Measurements from ENCODE around the gene CAPS. TPM values are rescaled to one million over a fixed set of nuclear protein-coding genes. Genes with fewer than 3 reads are reported as not detected.

The CAPS gene
- polyA plus RNA-seq, 2 donors, result 8.0 to 18.7 TPM

DNA sequence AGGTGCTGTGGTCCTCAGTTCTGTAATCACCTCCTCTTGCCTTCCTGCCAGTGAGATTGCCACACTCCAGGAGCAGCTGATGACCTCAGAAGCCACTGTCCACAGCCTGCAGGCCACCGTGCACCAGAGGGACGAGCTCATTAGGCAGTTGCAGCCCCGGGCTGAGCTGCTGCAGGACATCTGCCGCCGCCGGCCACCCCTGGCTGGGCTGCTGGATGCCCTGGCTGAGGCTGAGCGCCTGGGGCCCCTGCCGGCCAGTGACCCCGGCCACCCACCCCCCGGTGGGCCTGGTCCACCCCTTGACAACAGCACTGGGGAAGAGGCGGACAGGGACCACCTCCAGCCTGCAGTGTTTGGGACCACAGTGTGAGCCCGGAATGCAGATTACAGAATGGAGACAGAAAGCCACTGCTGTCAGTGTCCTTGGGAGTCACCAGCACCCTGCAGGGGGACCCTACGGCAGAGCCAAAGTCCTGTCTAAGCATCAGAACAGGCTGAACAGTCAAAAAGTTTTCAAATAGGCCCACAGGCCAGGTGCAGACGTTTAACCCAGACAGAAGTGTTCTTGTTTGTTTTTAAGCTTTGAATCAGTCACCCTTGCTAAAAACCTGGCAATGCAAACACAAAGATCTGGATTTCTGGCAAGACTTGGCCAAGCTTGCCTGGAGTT lies 5.1 kb upstream of the CAPS start:
- Histone ChIP-seq H3K36me3 (ENCODE audit: control insufficient read depth in 2 of 2, insufficient read depth in 2 of 2, low read length in 1 of 2) (peaks cover 3 to 8% of the 10 kb centered on the region in 2 donors), H3K27me3 (ENCODE audit: control insufficient read depth in 1 of 2, insufficient read depth in 2 of 2, low read length in 2 of 2) (no peaks in the 10 kb centered on the region), H3K9me3 (ENCODE audit: control insufficient read depth in 2 of 2, insufficient read depth in 1 of 2, low read depth in 1 of 2, low read length in 1 of 2) (no peaks in the 10 kb centered on the region), H3K4me1 (ENCODE audit: control insufficient read depth in 2 of 2, insufficient read depth in 2 of 2, low read length in 1 of 2) (peaks cover 2 to 4% of the 10 kb centered on the region in 2 donors), H3K27ac (ENCODE audit: low read depth in 2 of 2, low read length in 1 of 2) (no peak overlapping the region), H3K4me3 (ENCODE audit: low read depth in 1 of 2, low read length in 2 of 2) (no peak overlapping the region)
- 66 to 74% methylated on average over 14 of the region's 14 CpGs for WGBS, 2 donors

DNA sequence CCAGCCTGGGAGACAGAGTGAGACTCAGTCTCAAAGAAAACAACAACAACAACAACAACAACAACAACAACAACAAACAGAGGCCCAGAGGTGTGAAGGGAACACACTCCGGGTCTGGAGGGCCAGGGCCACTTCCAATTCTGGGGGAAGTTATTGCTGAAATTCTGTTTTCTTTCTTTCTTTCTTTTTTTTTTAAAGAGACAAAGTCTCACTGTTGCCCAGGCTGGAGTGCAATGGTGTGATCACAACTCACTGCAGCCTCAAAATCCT lies 3.5 kb upstream of the CAPS start:
- no peaks in the 10 kb centered on the region for H3K9me3 ChIP-seq (ENCODE audit: control insufficient read depth in 2 of 2, insufficient read depth in 1 of 2, low read depth in 1 of 2, low read length in 1 of 2)
- H3K27ac ChIP-seq (ENCODE audit: low read depth in 2 of 2, low read length in 1 of 2), result no peak overlapping the region
- H3K36me3 ChIP-seq (ENCODE audit: control insufficient read depth in 2 of 2, insufficient read depth in 2 of 2, low read length in 1 of 2), result peaks cover 3 to 17% of the 10 kb centered on the region in 2 donors
- peaks cover 8 to 17% of the 10 kb centered on the region in 2 donors for H3K4me1 ChIP-seq (ENCODE audit: control insufficient read depth in 2 of 2, insufficient read depth in 2 of 2, low read length in 1 of 2)
- H3K4me3 ChIP-seq (ENCODE audit: low read depth in 1 of 2, low read length in 2 of 2), result no peak overlapping the region
- WGBS, 2 donors, result 89 to 100% methylated on average over 1 of the region's 1 CpG
- no peaks in the 10 kb centered on the region for H3K27me3 ChIP-seq (ENCODE audit: control insufficient read depth in 1 of 2, insufficient read depth in 2 of 2, low read length in 2 of 2)

DNA sequence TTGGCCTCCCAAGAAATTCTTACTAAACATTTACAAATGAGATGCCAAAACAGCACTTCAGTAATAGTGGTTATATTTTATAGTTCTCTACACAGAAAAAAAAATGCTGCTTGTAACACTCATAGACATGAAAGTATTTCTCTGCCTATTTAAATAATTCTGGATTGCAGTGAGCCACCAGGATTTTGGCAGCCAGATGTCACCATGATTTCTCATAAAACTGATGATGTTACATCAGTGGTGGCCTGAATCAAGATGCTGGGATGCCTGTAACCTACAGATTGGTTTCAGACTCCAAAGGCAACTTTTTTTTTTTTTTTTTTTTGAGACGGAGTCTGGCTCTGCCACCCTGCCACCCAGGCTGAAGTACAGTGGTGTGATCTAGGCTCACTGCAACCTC lies 2.7 kb upstream of the CAPS start:
- 69 to 91% methylated on average over 1 of the region's 1 CpG for WGBS, 2 donors
- Histone ChIP-seq H3K4me1 (ENCODE audit: control insufficient read depth in 2 of 2, insufficient read depth in 2 of 2, low read length in 1 of 2) (peaks cover 8 to 19% of the 10 kb centered on the region in 2 donors), H3K9me3 (ENCODE audit: control insufficient read depth in 2 of 2, insufficient read depth in 1 of 2, low read depth in 1 of 2, low read length in 1 of 2) (no peaks in the 10 kb centered on the region), H3K27ac (ENCODE audit: low read depth in 2 of 2, low read length in 1 of 2) (no peak overlapping the region), H3K36me3 (ENCODE audit: control insufficient read depth in 2 of 2, insufficient read depth in 2 of 2, low read length in 1 of 2) (peaks cover 9 to 22% of the 10 kb centered on the region in 2 donors), H3K27me3 (ENCODE audit: control insufficient read depth in 1 of 2, insufficient read depth in 2 of 2, low read length in 2 of 2) (no peaks in the 10 kb centered on the region), H3K4me3 (ENCODE audit: low read depth in 1 of 2, low read length in 2 of 2) (no peak overlapping the region)

DNA sequence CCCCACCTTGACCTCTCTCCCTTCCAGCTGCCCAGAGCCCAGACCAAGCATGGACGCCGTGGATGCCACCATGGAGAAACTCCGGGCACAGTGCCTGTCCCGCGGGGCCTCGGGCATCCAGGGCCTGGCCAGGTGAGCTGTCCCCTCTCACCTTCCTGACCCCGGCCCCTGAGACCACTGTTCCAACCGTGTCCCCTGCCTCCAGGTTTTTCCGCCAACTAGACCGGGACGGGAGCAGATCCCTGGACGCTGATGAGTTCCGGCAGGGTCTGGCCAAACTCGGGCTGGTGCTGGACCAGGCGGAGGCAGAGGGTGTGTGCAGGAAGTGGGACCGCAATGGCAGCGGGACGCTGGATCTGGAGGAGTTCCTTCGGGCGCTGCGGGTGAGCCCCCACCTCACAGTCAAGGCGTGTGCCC lies 312 bp downstream of the CAPS start:
- no peak overlapping the region for H3K4me3 ChIP-seq (ENCODE audit: low read depth in 1 of 2, low read length in 2 of 2)
- peak overlapping the region in 1 of 2 donors; percentile 22 for H3K27ac ChIP-seq (ENCODE audit: low read depth in 2 of 2, low read length in 1 of 2)
- WGBS, 2 donors, result 63% methylated on average over 22 of the region's 22 CpGs
- no peaks in the 10 kb centered on the region for H3K9me3 ChIP-seq (ENCODE audit: control insufficient read depth in 2 of 2, insufficient read depth in 1 of 2, low read depth in 1 of 2, low read length in 1 of 2)
- no peaks in the 10 kb centered on the region for H3K27me3 ChIP-seq (ENCODE audit: control insufficient read depth in 1 of 2, insufficient read depth in 2 of 2, low read length in 2 of 2)
- peaks cover 8 to 19% of the 10 kb centered on the region in 2 donors for H3K4me1 ChIP-seq (ENCODE audit: control insufficient read depth in 2 of 2, insufficient read depth in 2 of 2, low read length in 1 of 2)
- peaks cover 8 to 42% of the 10 kb centered on the region in 2 donors for H3K36me3 ChIP-seq (ENCODE audit: control insufficient read depth in 2 of 2, insufficient read depth in 2 of 2, low read length in 1 of 2)

DNA sequence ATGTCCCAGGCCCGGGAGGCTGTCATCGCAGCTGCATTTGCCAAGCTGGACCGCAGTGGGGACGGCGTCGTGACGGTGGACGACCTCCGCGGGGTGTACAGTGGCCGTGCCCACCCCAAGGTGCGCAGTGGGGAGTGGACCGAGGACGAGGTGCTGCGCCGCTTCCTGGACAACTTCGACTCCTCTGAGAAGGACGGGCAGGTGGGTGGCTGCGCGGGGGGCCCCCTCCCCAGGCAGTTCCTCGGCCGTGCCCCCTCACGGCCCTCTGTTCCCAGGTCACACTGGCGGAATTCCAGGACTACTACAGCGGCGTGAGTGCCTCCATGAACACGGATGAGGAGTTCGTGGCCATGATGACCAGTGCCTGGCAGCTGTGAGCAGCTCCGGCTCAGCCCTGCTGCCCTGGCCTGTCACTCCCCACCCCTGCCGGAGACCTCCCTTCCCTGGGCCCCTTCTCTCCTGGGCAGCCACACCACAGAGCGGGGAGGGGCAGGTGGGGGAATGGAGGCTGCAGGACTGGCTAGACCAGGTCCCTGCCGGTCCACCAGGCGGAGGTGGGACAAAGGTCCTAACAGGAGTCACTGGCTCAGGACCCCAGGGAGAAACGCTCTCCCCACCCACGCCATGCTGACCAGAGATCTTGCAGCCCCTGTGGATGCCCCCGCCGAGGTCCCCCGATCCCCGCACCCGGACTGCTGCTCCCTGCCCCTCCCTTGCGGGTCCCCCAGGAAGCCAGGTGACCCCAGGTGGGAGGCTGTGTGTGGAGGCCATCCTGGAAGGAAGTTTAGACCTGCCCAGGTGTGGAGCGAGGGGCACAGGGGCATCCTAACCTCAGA lies 1.1 kb downstream of the CAPS start:
- 74 to 84% methylated on average over 42 of the region's 42 CpGs for WGBS, 2 donors
- Histone ChIP-seq H3K9me3 (ENCODE audit: control insufficient read depth in 2 of 2, insufficient read depth in 1 of 2, low read depth in 1 of 2, low read length in 1 of 2) (no peaks in the 10 kb centered on the region), H3K4me3 (ENCODE audit: low read depth in 1 of 2, low read length in 2 of 2) (no peak overlapping the region)

DNA sequence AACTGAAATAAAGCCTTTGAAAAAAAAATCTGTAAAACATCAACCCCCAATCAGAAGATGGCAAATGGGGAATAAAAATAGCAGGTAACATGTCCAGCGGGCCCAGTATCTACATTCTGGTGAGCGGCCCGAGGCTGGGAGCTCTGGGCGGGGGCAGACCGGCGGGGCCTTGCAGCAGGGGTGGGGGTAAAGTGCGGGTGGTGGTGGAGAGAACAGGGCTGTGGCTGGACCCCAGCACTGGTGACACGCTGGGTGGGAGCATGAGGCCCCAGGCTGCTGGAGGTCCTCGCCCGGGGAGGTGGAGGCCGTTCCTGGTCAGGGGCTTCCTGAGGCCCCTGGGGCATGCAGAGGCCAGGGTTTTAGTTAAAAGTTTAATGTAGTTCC lies 1.7 kb downstream of the CAPS start:
- Histone ChIP-seq H3K27me3 (ENCODE audit: control insufficient read depth in 1 of 2, insufficient read depth in 2 of 2, low read length in 2 of 2) (no peaks in the 10 kb centered on the region), H3K36me3 (ENCODE audit: control insufficient read depth in 2 of 2, insufficient read depth in 2 of 2, low read length in 1 of 2) (peaks cover 8 to 42% of the 10 kb centered on the region in 2 donors), H3K4me1 (ENCODE audit: control insufficient read depth in 2 of 2, insufficient read depth in 2 of 2, low read length in 1 of 2) (peaks cover 8 to 15% of the 10 kb centered on the region in 2 donors), H3K9me3 (ENCODE audit: control insufficient read depth in 2 of 2, insufficient read depth in 1 of 2, low read depth in 1 of 2, low read length in 1 of 2) (no peaks in the 10 kb centered on the region), H3K4me3 (ENCODE audit: low read depth in 1 of 2, low read length in 2 of 2) (no peak overlapping the region), H3K27ac (ENCODE audit: low read depth in 2 of 2, low read length in 1 of 2) (no peak overlapping the region)
- WGBS, 2 donors, result 77 to 89% methylated on average over 11 of the region's 11 CpGs

More for the DNA sequence above, 1.1 kb downstream of the CAPS start:
- no peaks in the 10 kb centered on the region for H3K27me3 ChIP-seq (ENCODE audit: control insufficient read depth in 1 of 2, insufficient read depth in 2 of 2, low read length in 2 of 2)
- peaks cover 8 to 42% of the 10 kb centered on the region in 2 donors for H3K36me3 ChIP-seq (ENCODE audit: control insufficient read depth in 2 of 2, insufficient read depth in 2 of 2, low read length in 1 of 2)
- H3K4me1 ChIP-seq (ENCODE audit: control insufficient read depth in 2 of 2, insufficient read depth in 2 of 2, low read length in 1 of 2), result peaks cover 8 to 15% of the 10 kb centered on the region in 2 donors
- H3K27ac ChIP-seq (ENCODE audit: low read depth in 2 of 2, low read length in 1 of 2), result no peak overlapping the region

DNA sequence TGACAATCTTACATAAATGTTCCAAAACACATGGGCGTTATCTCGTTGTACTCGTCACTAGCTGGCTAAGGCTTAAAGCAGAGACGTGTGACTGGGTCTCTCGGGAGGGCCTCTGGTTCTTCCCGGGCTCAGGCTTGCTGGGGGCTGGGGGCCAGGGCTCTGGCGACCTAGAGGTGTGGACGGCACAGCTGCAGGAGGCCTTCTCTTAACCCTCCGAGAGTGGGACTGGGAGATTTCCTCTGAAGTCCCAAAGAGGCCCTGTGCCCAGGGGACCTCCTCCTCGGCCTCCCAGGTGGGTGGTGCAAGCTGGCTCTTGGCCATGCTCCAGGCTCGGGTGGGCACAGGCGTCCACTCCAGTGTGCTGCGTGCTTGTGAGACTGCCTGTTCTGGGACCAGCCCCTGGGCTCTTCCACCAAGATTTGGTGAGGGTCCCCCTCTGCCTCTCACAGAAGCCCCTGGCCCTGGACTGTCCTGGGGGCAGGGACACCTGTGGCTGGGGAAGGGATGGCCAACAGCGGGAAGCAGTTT lies 2.2 kb downstream of the CAPS start:
- Histone ChIP-seq H3K27ac (ENCODE audit: low read depth in 2 of 2, low read length in 1 of 2) (no peak overlapping the region), H3K36me3 (ENCODE audit: control insufficient read depth in 2 of 2, insufficient read depth in 2 of 2, low read length in 1 of 2) (peaks cover 8 to 46% of the 10 kb centered on the region in 2 donors), H3K4me1 (ENCODE audit: control insufficient read depth in 2 of 2, insufficient read depth in 2 of 2, low read length in 1 of 2) (peaks cover 8 to 15% of the 10 kb centered on the region in 2 donors), H3K27me3 (ENCODE audit: control insufficient read depth in 1 of 2, insufficient read depth in 2 of 2, low read length in 2 of 2) (no peaks in the 10 kb centered on the region), H3K9me3 (ENCODE audit: control insufficient read depth in 2 of 2, insufficient read depth in 1 of 2, low read depth in 1 of 2, low read length in 1 of 2) (no peaks in the 10 kb centered on the region), H3K4me3 (ENCODE audit: low read depth in 1 of 2, low read length in 2 of 2) (no peak overlapping the region)
- 66 to 70% methylated on average over 14 of the region's 14 CpGs for WGBS, 2 donors

DNA sequence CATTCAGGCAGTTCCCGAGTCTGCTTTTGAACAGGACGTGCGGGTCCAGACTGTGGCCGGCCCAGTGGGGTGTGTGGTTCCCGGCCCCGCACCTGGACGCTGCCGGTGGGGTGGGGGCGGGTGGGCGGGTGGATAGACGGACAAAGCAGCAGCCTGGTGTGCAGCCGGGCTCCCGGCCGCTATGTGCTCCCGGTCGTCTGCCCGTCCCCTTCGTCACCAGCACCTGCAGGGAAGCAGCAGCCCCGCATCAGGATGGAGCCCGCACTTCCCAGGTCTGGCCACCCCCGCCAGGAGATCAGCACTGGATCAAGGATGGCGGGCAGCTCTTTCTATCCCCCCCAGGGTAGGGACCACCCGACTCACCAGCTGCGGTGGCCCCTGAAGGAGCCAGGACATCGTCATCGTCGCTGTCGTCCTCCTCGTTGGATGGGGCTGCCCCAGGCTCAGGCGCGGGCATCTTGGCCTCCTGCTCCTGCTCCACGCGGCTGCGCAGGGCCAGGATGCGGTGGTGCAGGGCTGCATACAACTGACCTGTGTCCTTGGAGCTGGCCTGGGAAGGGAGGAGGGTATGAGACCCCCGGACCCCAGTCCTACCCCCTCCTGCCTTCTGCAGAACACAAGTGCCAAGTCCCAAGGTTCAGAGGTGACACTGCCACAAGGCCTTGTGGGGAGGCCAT lies 3.5 kb downstream of the CAPS start:
- 90 to 91% methylated on average over 32 to 36 of the region's 36 CpGs for WGBS, 2 donors
- Histone ChIP-seq H3K9me3 (ENCODE audit: control insufficient read depth in 2 of 2, insufficient read depth in 1 of 2, low read depth in 1 of 2, low read length in 1 of 2) (no peaks in the 10 kb centered on the region), H3K27me3 (ENCODE audit: control insufficient read depth in 1 of 2, insufficient read depth in 2 of 2, low read length in 2 of 2) (no peaks in the 10 kb centered on the region), H3K27ac (ENCODE audit: low read depth in 2 of 2, low read length in 1 of 2) (no peak overlapping the region), H3K36me3 (ENCODE audit: control insufficient read depth in 2 of 2, insufficient read depth in 2 of 2, low read length in 1 of 2) (peaks cover 8 to 54% of the 10 kb centered on the region in 2 donors), H3K4me1 (ENCODE audit: control insufficient read depth in 2 of 2, insufficient read depth in 2 of 2, low read length in 1 of 2) (peaks cover 8 to 15% of the 10 kb centered on the region in 2 donors), H3K4me3 (ENCODE audit: low read depth in 1 of 2, low read length in 2 of 2) (no peak overlapping the region)

DNA sequence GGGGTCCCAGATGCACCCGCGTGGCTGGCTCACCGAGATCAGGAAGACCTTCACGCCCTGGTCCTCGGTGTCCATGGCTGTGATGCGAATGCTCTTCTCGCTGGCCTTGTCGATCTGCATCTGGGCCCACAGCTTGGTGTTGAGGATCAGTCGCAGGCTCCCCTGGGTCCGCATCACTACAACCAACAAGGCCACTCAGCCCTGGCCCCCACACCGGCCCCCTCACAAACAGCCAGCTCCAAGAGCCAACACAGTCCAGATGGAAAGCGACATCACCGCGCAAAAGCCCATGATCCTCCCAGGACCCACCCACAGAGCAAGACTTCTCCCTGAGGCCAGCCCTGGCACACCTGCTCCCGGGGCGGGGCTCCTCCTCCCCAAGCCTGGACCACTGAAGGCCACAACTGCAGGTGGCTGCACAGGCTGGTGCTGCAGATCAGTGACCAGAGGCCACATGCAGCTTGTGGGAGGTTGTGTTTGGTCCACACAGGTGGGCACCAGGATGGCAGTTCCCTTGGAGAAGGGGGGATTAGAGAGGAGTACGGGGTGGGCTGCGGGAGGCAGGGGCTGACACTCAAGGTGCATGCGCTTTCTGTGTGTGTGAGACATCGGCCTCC lies 4.5 kb downstream of the CAPS start:
- no peak overlapping the region for H3K4me3 ChIP-seq (ENCODE audit: low read depth in 1 of 2, low read length in 2 of 2)
- H3K4me1 ChIP-seq (ENCODE audit: control insufficient read depth in 2 of 2, insufficient read depth in 2 of 2, low read length in 1 of 2), result peaks cover 8 to 15% of the 10 kb centered on the region in 2 donors
- no peak overlapping the region for H3K27ac ChIP-seq (ENCODE audit: low read depth in 2 of 2, low read length in 1 of 2)
- no peaks in the 10 kb centered on the region for H3K27me3 ChIP-seq (ENCODE audit: control insufficient read depth in 1 of 2, insufficient read depth in 2 of 2, low read length in 2 of 2)
- WGBS, 2 donors, result 97% methylated on average over 20 of the region's 20 CpGs
- H3K36me3 ChIP-seq (ENCODE audit: control insufficient read depth in 2 of 2, insufficient read depth in 2 of 2, low read length in 1 of 2), result peaks cover 8 to 60% of the 10 kb centered on the region in 2 donors
- H3K9me3 ChIP-seq (ENCODE audit: control insufficient read depth in 2 of 2, insufficient read depth in 1 of 2, low read depth in 1 of 2, low read length in 1 of 2), result no peaks in the 10 kb centered on the region
